NCI-H748 treated with DMSO at 0.1 percent for 48 hours (cell line): ENCODE data around the gene MGST2.

Source experiments
- DNase-seq: peaks from one replicate; lab custom pipeline; 2025; lab: John Stamatoyannopoulos, UW

MGST2 gene

GRCh38 chr4:139643042-139643895, 22.4 kb upstream of the MGST2 start:
- no peak for DNase-seq

DNA sequence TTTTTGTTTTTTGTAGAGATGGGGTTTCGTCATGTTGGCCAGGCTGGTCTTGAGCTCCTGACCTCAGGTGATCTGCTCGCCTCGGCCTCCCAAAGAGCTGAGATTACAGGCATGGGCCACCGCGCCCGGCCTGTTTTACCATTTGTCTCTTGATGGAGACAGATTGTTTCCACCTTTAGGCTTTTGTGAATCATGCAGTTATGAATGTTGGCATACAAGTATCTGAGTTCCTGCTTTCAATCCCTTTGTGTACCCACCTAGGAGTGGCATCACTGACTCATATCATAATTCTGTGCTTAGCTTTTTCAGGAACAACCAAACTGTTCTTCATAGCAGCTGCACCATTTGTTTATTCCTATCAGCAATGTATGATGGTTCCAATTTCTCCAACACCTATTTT, 20.2 kb upstream of the MGST2 start:
- no peak for DNase-seq

- DNase-seq, result no peak
These were observed 18.4 kb upstream of the MGST2 start for GRCh38 chr4:139647184-139647583.

DNA sequence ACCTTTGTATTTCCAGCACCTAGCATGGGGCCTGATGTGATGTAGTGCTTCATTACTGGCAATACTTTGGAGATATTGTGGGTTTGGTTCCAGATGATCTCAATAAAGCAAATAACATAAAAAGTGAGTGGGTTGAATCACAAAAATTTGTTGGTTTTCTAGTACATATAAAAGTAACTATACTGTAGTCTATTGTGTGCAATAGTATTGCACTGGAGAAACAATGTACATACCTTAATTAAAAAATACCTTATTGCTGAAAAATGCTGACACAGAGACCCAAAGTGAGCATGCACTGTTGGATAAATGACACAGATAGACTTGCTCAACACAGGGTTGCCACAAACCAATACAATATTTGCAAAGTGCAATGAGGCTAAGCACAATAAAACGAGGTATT, 17.7 kb upstream of the MGST2 start:
- no peak for DNase-seq

DNA sequence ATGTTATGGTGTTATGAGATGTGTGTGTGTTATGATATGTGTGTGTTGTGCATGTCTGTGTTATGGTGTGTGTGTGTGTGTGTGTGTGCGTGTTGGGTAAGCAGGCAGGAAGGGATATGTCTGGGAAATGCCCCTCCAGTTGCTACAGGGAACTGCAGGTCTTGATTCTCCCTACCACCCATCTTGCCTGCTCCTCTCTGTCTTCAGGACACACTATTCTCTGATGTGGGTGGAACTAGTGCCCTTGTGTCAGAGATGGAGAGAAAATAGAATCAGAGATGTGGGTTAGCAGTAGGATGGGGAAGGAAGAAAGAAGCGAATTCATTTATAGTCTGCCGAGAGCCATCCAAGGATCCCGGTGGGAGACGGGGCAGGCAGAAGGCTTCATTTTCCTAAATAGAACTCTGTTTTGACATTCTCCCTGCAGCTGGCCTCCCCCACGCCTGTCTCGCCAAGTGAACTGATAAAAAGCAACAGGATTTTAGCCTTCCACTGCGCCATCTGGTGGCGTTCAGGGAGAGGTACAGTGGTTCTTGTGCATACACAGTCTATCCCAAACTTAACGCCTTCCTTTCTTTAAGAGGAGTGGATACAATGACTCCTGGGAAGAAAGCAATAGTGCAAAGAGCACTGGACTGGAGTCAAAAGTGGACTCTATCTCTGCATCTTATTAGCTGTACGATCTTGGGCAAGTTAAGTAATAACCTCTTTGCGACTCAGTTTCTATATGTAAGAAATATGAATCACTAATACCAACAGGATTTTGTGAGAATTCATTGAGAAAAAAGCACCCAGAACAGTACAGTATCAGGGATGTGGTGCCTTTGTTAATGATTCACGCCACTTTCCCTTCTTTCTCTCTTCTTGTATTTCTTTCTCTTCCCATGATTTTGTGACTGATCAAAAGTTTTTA, 14.1 kb upstream of the MGST2 start:
- peak; percentile 40 for DNase-seq

DNA sequence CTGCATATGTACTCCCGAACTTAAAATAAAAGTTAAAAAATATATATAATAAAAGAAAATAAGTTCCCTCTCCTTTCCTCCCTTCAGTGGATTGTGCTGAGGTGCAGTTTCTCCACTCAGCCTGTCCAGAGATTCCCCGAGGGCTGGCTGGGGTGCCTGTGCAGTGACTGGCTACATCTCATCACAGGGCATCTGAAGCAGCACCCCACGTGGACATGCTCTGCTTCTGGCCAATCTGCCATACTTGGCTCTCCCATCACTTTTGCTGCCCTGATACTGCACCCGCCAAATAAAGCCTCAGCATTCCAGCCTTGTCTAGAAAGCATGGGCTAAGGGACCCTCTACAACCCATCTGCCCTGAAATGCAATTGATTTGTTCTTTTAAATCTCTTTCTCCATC, 11.1 kb upstream of the MGST2 start:
- no peak for DNase-seq

DNA sequence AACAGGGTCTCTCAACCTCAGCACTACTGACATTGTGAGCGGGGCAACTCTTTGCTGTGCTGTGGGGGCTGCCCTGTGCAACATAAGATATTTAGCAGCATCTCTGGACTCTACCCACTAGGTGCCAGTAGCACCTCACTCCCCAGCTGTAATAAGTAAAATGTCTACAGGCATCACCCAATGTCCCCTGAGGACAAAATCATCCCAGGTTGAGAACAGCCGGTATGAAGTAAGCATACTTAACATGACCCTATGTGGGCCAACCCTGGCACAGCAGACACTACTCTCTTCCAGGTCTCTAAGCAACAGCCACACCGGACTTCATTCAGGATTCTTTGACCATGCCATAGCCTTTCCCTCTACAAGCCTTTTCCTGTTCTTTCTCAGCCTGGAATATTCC, 10.5 kb upstream of the MGST2 start:
- no peak for DNase-seq

DNA sequence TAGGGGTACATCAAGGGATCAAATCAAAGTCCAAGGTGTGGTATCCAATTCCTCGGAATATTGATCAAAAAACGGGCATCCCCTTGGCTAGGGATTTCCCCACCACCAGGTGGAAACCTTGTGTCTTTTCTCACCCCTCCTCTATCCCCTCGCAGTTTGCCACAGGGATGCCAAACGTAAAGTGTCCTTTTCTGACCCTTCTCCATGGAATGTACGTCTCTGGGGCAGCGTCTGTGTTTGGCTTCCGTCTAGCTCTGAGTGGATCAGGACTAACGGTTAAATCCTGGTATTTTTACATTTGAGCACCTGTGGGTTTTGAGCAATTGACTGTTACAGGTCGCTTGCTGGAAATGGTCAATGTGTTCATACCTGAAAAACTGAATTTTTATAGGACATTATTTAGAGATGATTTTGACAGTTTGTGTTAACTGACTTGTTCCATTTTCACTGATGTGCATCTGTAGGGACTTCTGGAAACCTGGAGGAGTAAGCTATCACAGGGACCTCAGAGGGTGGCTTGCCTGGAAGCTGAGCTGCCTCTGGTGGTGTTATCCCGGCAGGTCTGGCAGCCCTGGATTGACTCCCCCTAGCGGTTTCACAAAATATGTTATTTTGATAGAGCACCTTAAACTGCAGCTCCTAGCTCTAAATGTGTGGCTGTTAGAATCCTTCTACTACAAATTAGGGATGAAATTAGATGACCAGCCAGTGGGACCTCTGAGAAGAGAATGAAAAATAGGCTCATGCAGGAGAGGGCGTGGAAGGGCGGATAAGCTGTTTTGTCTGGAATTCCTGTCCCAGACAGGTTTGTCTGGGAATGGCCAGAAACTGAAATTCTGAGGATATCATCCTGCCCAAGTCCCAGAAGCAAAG, 8.8 kb upstream of the MGST2 start:
- peak; percentile 41 for DNase-seq

- DNase-seq, result no peak
These were observed 7.4 kb upstream of the MGST2 start for GRCh38 chr4:139658185-139658584.

GRCh38 chr4:139658586-139659382, 6.8 kb upstream of the MGST2 start:
- DNase-seq, result no peak

DNA sequence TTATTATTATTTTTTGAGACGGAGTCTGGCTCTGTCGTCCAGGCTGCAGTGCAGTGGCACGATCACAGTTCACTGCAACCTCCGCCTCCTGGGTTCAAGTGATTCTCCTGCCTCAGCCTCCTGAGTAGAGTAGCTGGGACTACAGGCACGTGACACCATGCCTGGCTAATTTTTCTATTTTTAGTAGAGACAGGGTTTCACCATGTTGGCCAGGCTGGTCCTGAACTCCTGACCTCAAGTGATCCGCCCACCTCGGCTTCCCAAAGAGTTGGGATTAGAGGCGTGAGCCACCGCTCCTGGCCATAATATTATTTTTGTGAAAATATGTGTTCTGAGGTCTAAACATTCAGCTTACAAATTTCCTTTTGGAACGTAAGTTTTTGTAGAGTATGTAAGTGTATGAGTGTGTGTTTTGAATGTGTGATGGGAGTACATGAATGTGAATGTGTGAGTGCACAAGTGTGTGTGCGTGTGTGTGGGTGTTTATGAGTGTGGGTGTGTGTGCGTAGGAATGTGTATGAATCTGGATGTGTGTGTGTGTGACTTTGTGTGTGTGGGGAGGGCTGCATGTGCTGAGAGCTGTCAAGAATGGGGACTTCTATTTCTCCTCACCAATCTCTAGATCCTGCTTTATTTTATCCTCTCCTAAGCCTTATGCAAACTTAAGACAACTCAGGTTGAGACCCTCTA, 5.7 kb upstream of the MGST2 start:
- DNase-seq, result no peak

DNA sequence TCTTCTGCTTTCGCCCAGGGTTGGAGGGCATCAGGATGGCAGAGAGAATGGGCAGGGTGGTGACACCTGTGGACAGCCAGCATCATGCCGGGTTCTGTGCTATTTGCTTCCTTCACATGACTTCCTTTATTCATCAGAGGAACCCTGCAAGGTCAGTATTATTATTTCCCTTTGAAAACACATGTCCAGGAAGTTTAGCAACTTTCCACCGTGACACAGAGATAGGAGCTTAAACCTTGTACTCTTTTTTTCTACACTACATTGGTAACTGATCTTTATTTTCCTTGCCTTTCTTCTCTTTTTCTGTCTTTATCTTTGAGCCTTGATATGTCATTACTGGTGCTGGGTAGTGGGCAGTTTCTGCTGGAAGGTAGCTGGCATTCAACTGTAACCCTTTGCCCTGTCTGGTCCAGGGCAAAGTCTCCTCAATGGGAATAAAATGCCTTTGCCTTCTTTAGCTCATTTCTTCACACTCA, 5.0 kb upstream of the MGST2 start:
- DNase-seq, result no peak

- DNase-seq, result no peak
These were observed 2.0 kb upstream of the MGST2 start for GRCh38 chr4:139663561-139664138.

GRCh38 chr4:139664442-139664841, 1.2 kb upstream of the MGST2 start:
- DNase-seq, result no peak

- no peak for DNase-seq
These were observed 435 bp upstream of the MGST2 start for GRCh38 chr4:139665079-139665689.

DNA sequence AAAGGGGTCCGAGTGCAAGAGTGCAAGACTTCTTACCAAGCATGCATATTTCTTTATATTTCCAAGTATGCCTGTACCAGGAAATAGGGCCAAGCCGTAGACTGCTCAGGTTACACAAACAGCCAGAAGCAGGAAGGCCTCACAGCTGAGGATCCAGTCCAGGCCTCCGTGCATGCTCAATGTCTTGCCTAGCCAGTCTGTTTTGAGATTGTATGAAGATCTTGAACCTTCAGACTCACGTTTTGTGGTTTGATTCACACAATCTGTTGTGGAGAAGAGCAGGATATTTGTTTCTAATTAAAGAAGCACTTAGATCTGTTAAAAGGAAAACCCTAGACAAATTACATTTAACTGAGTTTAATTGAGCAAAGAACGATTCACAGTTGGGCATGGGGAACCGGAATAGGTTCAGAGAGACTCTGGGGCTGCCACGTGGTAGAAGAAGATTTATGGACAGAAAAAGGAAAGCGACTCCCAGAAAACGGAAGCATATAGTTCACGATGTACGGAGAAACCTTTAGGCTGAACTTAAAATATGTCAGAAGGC, 1.2 kb downstream of the MGST2 start:
- DNase-seq, result peak; percentile 3

- DNase-seq, result no peak
These were observed 2.4 kb downstream of the MGST2 start for GRCh38 chr4:139668036-139668435.

GRCh38 chr4:139668658-139669201, 3.1 kb downstream of the MGST2 start:
- no peak for DNase-seq

GRCh38 chr4:139669335-139669734, 3.7 kb downstream of the MGST2 start:
- DNase-seq, result no peak
